ENCODE data around the gene AQP12B.
"Not testable (repeated sequence)": the region's sequence is repeated elsewhere in the genome, so short reads cannot be mapped to it uniquely, and the experiment has no call there.

AQP12B gene

GRCh38 chr2:240682431-240683224 is at the start of gene AQP12B:
Gene AQP12B, minus strand, starts transcription at chr2:240682885. Its CDS starts 48 bp downstream, at chr2:240682837.
- not testable (repeated sequence) for DNase-seq (ENCODE audit: low read depth in 2 of 2)

- DNase-seq (ENCODE audit: low read depth in 2 of 2), result no peak
Observed at GRCh38 chr2:240732184-240732583, 49.5 kb upstream of the AQP12B start.

GRCh38 chr2:240731178-240731545 is 48.5 kb upstream of the AQP12B start:
- DNase-seq (ENCODE audit: low read depth in 2 of 2), result no peak

GRCh38 chr2:240730501-240731177 is 48.0 kb upstream of the AQP12B start:
- DNase-seq (ENCODE audit: low read depth in 2 of 2), result no peak

- DNase-seq (ENCODE audit: low read depth in 2 of 2), result no peak
Observed at GRCh38 chr2:240728827-240729226, 46.1 kb upstream of the AQP12B start.

GRCh38 chr2:240728361-240728760 is 45.7 kb upstream of the AQP12B start:
- no peak for DNase-seq (ENCODE audit: low read depth in 2 of 2)

- no peak for DNase-seq (ENCODE audit: low read depth in 2 of 2)
Observed at GRCh38 chr2:240727913-240728312, 45.2 kb upstream of the AQP12B start.

GRCh38 chr2:240727439-240727838 is 44.8 kb upstream of the AQP12B start:
- DNase-seq (ENCODE audit: low read depth in 2 of 2), result no peak

- no peak for DNase-seq (ENCODE audit: low read depth in 2 of 2)
Observed at GRCh38 chr2:240726876-240727275, 44.2 kb upstream of the AQP12B start.

- no peak for DNase-seq (ENCODE audit: low read depth in 2 of 2)
Observed at GRCh38 chr2:240725671-240726070, 43.0 kb upstream of the AQP12B start.

- no peak for DNase-seq (ENCODE audit: low read depth in 2 of 2)
Observed at GRCh38 chr2:240725266-240725665, 42.6 kb upstream of the AQP12B start.

- no peak for DNase-seq (ENCODE audit: low read depth in 2 of 2)
Observed at GRCh38 chr2:240724431-240724830, 41.7 kb upstream of the AQP12B start.

GRCh38 chr2:240723851-240724250 is 41.2 kb upstream of the AQP12B start:
- no peak for DNase-seq (ENCODE audit: low read depth in 2 of 2)

GRCh38 chr2:240722796-240723735 is 40.4 kb upstream of the AQP12B start:
- DNase-seq (ENCODE audit: low read depth in 2 of 2), result no peak

- no peak for DNase-seq (ENCODE audit: low read depth in 2 of 2)
Observed at GRCh38 chr2:240722376-240722775, 39.7 kb upstream of the AQP12B start.

- DNase-seq (ENCODE audit: low read depth in 2 of 2), result no peak
Observed at GRCh38 chr2:240721596-240722180, 39.0 kb upstream of the AQP12B start.

GRCh38 chr2:240720686-240721595 is 38.3 kb upstream of the AQP12B start:
- no peak for DNase-seq (ENCODE audit: low read depth in 2 of 2)

GRCh38 chr2:240719676-240720545 is 37.2 kb upstream of the AQP12B start:
- no peak for DNase-seq (ENCODE audit: low read depth in 2 of 2)

- DNase-seq (ENCODE audit: low read depth in 2 of 2), result no peak
Observed at GRCh38 chr2:240718896-240719490, 36.3 kb upstream of the AQP12B start.
